Medulla oblongata (tissue), 1 donor: ENCODE measurements around the gene TNRC6A.
"Not testable (repeated sequence)": the region's sequence is repeated elsewhere in the genome, so short reads cannot be mapped to it uniquely, and the experiment has no call there.

Source experiments
- DNase-seq: peaks from one replicate; pipeline ENCODE4 v3.0.0-alpha.2; 2015; ENCODE audit errors: extremely low spot score

Gene TNRC6A

DNA sequence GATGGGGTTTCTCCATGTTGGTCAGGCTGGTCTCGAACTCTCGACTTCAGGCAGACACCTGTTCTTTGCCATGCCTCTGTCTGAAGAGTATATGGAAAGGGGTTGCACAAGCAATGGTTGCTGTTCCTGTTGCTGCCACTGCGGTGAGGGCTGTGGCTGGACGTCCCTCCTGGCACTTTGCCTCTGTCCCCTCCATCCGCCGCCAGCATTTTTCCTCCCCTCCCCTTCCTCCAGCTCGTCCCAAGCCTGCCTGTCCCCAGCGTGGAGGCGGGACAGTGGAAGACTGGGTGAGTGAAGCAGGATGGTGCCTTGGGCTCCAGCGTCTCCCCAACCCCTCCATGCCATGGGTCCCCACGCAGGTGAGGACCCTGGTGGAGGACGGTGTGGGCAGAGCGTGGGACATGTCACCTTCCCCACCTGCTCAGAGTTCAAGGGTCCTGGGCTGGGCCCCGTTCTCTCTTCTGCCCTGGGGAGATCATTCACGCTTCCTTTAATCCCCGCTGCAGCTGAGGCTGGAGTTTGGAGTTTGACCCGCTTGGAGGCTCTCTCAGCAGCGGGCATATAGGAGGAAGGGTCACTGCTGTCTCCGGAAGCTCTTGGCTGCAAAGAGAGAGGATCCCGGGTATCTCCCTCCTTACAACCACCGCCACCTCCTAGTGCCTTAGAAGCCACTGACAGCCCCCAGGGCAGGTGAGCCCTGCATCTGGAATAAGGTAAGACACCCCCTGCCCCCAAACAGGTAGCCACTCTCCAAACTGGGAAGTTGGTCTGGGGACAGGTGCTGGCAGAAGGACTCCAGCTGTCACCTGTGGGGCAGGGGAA is 116.5 kb downstream of the TNRC6A start, which contains the start of gene SLC5A11:
Gene SLC5A11, plus strand, starts transcription at position 238 of the 822 bp plus-strand sequence. CDS start 12,681 bp downstream, outside the sequence.
- no peak for DNase-seq

DNA sequence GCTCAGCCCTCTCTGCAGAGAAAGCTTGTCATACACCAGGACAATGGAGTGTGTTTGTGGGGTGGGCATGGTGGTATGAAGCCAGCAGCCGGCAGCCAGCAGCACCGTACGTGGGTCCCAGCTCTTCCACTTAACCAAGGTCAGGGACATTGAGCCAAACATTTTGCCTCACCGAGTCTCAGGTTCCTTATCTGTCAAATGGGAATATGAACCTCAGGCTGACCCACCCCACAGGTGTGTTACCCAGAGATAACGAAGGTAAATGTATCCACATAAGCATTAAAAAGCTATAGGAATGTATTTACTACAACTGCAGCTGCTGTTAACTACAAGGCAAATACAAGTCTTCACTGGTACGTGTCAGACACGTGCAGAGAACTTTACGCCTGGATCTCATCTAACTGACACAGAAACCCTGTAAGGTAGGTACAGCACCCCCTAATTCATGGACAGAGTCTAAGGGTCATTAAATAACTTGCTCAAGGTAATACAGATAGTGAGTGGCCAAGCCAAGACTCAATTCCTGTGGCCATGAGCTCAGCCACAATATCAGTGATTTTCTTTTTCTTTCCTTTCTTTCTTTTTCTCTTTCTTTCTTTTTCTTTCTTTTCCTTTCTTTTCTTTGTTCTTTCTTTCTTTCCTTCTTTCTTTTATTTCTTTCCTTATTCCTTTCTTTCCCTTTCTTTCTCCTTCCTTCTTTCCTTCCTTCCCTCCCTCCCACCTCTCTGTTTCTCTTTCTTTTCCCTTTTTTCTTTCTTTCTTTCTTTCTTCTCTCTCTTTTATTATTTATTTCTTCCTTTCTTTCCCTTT is 117.3 kb downstream of the TNRC6A start:
- no peak for DNase-seq

DNA sequence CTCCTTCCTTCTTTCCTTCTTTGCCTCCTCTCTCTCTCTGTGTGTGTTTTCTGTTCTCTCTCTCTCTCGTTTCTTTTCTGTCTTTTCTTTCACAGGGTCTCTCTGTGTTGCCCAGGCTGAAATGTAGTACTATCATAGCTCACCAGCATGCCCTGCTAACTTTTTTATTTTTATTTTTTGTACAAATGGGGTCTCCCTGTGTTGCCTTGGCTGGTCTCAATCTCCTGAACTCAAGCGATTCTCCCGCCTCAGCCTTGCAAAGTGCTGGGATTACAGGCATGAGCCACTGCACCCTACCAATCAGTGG is 117.9 kb downstream of the TNRC6A start:
- DNase-seq, result no peak

DNA sequence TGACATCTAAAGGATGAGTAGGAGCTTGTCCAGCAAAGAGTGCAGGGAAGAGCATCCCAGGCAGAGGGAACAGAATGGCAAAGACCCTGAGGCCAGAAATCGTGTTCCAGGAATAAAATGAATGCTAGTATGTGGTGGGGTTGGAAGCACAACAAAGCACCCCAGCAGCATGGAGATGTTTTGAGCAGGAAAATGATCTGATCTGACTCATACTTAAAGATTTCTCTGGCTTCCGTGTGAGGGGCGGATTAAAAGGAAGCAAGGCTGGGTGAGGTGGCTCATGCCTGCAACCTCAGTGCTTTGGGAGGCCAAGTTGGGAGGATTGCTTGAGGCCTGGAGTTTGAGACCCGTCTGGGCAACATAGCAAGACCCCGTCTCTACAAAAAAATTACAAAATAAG is 118.6 kb downstream of the TNRC6A start:
- DNase-seq, result no peak

GRCh38 chr16:24849641-24850040 is 120.2 kb downstream of the TNRC6A start:
- DNase-seq, result no peak

DNA sequence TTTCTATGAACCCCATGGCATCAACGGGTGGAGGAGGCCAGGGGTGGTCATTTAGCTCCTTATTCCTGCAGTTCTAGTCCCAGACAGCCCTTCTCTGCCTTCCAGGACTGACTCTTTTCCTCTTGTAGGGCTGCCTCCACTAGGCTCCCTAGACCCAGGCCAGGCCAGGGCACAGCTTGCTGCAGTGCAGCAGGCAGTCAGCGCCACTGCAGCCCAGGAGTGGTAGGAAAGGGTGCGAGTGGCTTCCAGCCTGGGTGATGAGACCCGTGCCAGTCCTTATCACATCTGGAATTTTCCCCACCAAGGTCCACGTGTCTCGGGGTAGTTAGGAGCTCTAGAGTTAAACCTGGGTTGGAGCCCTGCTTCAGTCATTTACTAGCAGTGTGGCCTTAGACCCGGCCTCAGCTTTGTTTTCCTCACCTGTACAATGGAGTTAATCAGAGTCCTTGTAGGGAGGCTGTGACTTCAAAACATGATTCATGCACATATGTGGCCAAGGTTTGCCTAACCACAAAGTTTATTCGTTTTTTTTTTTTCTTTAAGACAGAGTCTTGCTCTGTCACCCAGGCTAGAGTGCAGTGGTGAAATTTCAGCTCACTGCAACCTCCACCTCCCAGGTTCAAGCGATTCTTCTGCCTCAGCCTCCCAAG is 121.0 kb downstream of the TNRC6A start:
- DNase-seq, result no peak

GRCh38 chr16:24851700-24852099 is 122.2 kb downstream of the TNRC6A start:
- DNase-seq, result no peak

- DNase-seq, result peak; percentile 61
Measured at GRCh38 chr16:24852281-24852721, 122.8 kb downstream of the TNRC6A start.

- no peak for DNase-seq
Measured at GRCh38 chr16:24853169-24853824, 123.8 kb downstream of the TNRC6A start.

GRCh38 chr16:24853830-24854229 is 124.4 kb downstream of the TNRC6A start:
- peak; percentile 90 for DNase-seq

GRCh38 chr16:24854607-24855171 is 125.2 kb downstream of the TNRC6A start:
- no peak for DNase-seq

- DNase-seq, result no peak
Measured at GRCh38 chr16:24855678-24856077, 126.2 kb downstream of the TNRC6A start.

DNA sequence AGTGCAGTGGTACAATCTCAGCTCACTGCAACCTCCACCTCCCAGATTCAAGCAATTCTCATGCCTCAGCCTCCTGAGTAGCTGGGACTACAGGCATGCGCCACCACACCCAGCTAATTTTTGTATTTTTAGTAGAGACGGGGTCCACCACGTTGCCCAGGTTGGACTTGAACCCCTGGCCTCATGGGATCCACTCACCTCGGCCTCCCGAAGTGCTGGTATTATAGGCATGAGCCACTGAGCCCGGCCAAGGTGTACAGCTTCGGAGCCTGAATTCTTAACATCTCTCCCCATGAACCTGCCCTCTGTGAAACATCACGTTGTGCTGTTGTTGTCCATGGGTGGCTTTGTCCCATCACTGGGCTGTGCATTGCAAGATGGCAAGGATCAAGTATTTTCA is 127.4 kb downstream of the TNRC6A start:
- DNase-seq, result not testable (repeated sequence)

GRCh38 chr16:24858219-24859041 is 129.0 kb downstream of the TNRC6A start:
- peak; percentile 49 for DNase-seq

DNA sequence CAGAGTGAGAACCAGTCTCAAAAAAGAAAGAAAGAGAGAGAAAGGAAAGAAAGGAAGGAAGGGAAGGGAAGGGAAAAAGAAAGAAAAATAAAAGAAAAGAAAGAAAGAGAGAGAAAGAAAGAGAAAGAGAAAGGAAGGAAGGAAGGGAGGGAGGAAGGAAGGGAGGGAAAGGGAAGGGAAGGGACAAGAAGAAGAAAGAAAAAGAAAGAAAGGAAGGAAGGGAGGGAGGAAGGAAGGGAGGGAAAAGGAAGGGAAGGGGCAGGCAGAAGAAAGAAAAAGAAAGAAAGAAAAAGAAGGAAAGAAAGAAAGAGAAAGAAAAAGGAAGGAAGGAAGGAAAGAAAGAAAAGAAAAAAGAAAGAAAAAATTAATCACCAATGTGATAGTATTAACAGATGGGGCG is 132.0 kb downstream of the TNRC6A start:
- DNase-seq, result no peak

DNA sequence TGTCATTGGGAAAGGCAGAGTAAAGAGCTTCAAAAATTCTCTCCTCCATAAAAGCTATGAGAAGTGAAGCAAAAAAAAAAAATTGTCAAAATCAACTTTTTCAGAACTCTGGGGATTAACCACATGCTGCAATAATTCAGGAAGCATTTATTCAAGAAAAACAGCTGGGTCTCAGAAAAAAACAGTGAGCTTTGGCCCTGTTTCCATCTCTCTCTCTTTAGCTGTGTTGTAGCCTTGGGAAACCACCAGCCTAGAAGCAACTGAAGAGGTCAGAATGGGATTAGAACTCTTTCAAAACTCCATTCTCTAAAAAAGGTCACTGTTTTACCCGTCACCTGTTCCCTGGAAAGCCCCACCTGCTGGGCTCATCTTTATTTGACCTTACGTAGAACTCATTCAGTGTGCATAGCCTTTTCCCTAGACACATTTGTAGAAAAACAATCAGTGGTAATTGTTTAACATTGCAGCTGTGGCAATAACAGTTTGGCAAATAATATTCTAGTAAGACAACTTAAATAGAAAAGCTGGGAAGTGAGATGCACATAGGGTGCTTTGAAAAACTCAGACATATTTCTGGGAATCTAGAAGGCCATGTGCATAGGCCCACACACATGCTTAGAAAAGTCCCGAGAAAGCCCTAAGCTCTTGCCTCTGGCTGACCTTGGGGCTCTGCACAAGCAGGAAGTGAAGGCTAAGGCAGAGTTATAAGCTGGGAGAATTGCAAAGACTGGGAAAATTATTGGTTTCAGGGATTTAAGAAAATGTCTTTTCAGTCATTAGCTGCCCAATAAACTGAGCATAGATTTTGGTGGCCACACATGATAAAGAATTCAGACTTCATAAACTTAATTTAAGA is 134.4 kb downstream of the TNRC6A start:
- no peak for DNase-seq

DNA sequence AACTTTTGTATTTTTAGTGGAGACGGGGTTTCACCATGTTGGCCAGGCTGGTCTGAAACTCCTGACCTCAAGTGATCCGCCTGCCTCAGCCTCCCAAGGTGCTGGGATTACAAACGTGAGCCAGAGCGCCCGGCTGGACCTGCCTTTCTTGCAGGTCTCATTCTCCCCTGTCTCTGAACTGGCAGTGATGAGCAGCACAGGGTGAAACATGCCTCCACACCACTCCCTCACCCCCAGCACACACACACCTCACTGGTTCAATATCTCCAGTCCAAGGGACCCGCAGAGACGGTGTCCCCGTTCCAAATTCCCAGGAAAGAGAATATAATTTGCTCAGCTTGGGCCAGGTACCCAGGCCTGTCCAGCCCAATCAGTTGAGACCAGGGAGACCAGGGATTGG is 139.6 kb downstream of the TNRC6A start:
- no peak for DNase-seq

- DNase-seq, result no peak
Measured at GRCh38 chr16:24871891-24872290, 142.4 kb downstream of the TNRC6A start.

DNA sequence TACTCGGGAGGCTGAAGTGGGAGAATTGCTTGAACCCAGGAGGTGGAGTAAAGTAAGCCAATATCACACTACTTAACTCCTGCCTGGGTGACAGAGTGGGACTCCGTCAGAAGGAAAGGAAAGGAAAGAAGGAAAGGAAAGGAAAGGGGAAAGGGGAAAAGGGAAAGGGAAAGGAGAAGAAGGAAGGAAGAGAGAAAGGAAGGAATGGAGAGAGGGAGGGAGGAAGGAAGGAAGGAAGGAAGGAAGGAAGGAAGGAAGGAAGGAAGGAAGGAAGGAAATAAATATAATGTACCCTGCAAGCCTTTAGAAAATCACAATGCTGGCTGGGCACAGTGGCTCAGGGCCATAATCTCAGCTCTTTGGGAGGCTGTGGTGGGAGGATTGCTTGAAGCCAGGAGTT is 143.6 kb downstream of the TNRC6A start:
- no peak for DNase-seq

GRCh38 chr16:24875466-24875865 is 146.0 kb downstream of the TNRC6A start:
- DNase-seq, result no peak
